PC-3 (cell line): ENCODE results near the gene TREH. TPM values are rescaled to one million over a fixed set of nuclear protein-coding genes. Genes with fewer than 3 reads are reported as not detected.

Experiments used
- ATAC-seq: fragments of 200-7000 bp; cut with Tn5 transposase; 2 replicates; pipeline ENCODE4 v1.9.1; 2020; ENCODE audit warnings: mild to moderate bottlenecking, moderate library complexity
- BruUV-seq: library from RNA; stranded (reverse); fragments of 400-500 nt; replicated peaks from 2 replicates; lab custom pipeline; 2021; lab: Mats Ljungman, UMichigan
- CTCF ChIA-PET: fragments of 300-600 bp; sonication (Branson Sonifier 250); formaldehyde crosslinking; loops from one replicate; lab custom pipeline; 2022; ENCODE audit warnings: antibody characterized with exemption; lab: Charles Lee
- POLR2A ChIA-PET: fragments of 300-600 bp; sonication (Branson Sonifier 250); formaldehyde crosslinking; loops from one replicate; lab custom pipeline; 2022; ENCODE audit warnings: antibody characterized with exemption; ENCODE audit not compliant: unreplicated experiment; lab: Charles Lee
- DNase-seq: peaks from one replicate; pipeline ENCODE4 v3.0.0-alpha.2; 2015
- H2AFZ ChIP-seq: fragments of 300-600 bp; sonication (generic); 2 replicates; pipeline ENCODE4 v1.6.0; 2016; ENCODE audit warnings: antibody characterized with exemption, low read length
- H3F3A ChIP-seq: fragments of 300-600 bp; sonication (generic); one replicate; pipeline ENCODE4 v1.6.0; 2017; ENCODE audit warnings: antibody characterized with exemption, low read length, control low read depth, mild to moderate bottlenecking; ENCODE audit not compliant: unreplicated experiment
- H3K27ac ChIP-seq: fragments of 300-600 bp; sonication (generic); 2 replicates; pipeline ENCODE4 v1.5.1; 2016; ENCODE audit warnings: mild to moderate bottlenecking, low read length
- H3K27me3 ChIP-seq: fragments of 300-600 bp; sonication (generic); 2 replicates; pipeline ENCODE4 v1.6.1; 2016; ENCODE audit warnings: low read length, mixed read lengths
- H3K36me3 ChIP-seq: fragments of 300-600 bp; sonication (generic); 2 replicates; pipeline ENCODE4 v1.6.1; 2016; ENCODE audit warnings: low read depth, mixed run types, low read length, mixed read lengths
- H3K4me1 ChIP-seq: fragments of 300-600 bp; sonication (generic); 2 replicates; pipeline ENCODE4 v1.5.1; 2016; ENCODE audit warnings: low read length; ENCODE audit not compliant: insufficient read depth
- H3K4me2 ChIP-seq: fragments of 300-600 bp; sonication (generic); 2 replicates; pipeline ENCODE4 v1.6.0; 2016; ENCODE audit warnings: low read length
- H3K4me3 ChIP-seq: fragments of 300-600 bp; sonication (generic); 2 replicates; pipeline ENCODE4 v1.5.1; 2016; ENCODE audit warnings: mild to moderate bottlenecking, low read length, mixed read lengths
- H3K79me2 ChIP-seq: fragments of 300-600 bp; sonication (generic); 2 replicates; pipeline ENCODE4 v1.6.1; 2017; ENCODE audit warnings: low read length, mixed read lengths
- H3K9ac ChIP-seq: fragments of 300-600 bp; sonication (generic); 2 replicates; pipeline ENCODE4 v1.6.0; 2016; ENCODE audit warnings: mild to moderate bottlenecking, low read length
- H3K9me2 ChIP-seq: fragments of 300-600 bp; sonication (generic); replicated peaks from 2 replicates; pipeline ENCODE4 v1.6.1; 2016; ENCODE audit warnings: mixed run types, low read length, mixed read lengths
- H3K9me3 ChIP-seq: fragments of 300-600 bp; sonication (generic); 2 replicates; pipeline ENCODE4 v1.6.1; 2016; ENCODE audit warnings: low read length, mixed read lengths
- H4K20me1 ChIP-seq: fragments of 300-600 bp; sonication (generic); 2 replicates; pipeline ENCODE4 v1.6.1; 2016; ENCODE audit warnings: low read length, mixed read lengths
- CTCF ChIP-seq: fragments of 300-600 bp; sonication (generic); conservative IDR thresholded peaks from 2 replicates; pipeline ENCODE4 v1.5.1; 2017; ENCODE audit warnings: antibody characterized with exemption, low read depth, mild to moderate bottlenecking, low read length
- EZH2 ChIP-seq: fragments of 300-600 bp; sonication (generic); IDR thresholded peaks from one replicate; pipeline ENCODE4 v1.6.1; 2017; ENCODE audit warnings: antibody characterized with exemption, mild to moderate bottlenecking, low read length; ENCODE audit not compliant: unreplicated experiment
- EZH2phosphoT487 ChIP-seq: fragments of 300-600 bp; sonication (generic); IDR thresholded peaks from 2 replicates; pipeline ENCODE4 v1.6.1; 2018; ENCODE audit warnings: mild to moderate bottlenecking, antibody characterized with exemption, low read length, borderline replicate concordance
- intact Hi-C: fragments of 100-400 bp; cut with micrococcal nuclease; formaldehyde crosslinking; loops from 2 replicates; pipeline ENCODE4 v1.9.0; 2023
- total RNA-seq: library from RNA; depleted of rRNA; stranded (reverse); fragments of >200 nt; gene quantifications from 2 replicates; pipeline ENCODE4 v1.2.3, GENCODE V29; 2014

The TREH gene
- total RNA-seq, 1 experiment from 2014 or later = not detected

GRCh38 chr11:118661425-118662301, 17.8 kb downstream of the TREH start:
- BruUV-seq = no TSS peak
- H3F3A ChIP-seq = no peaks in the 10 kb centered on the region
- no peaks in the 10 kb centered on the region for H3K27me3 ChIP-seq
- no peak overlapping the region for H2AFZ ChIP-seq
- no peaks in the 10 kb centered on the region for H3K4me1 ChIP-seq
- H4K20me1 ChIP-seq = no peaks in the 10 kb centered on the region
- no peak overlapping the region for H3K4me3 ChIP-seq
- ChIA-PET POLR2A (no interaction called here), CTCF (no interaction called here)
- no peaks in the 10 kb centered on the region for H3K9me2 ChIP-seq
- H3K36me3 ChIP-seq = no peaks in the 10 kb centered on the region
- H3K9me3 ChIP-seq = no peaks in the 10 kb centered on the region
- intact Hi-C loops = no loop called here
- no peak overlapping the region for H3K4me2 ChIP-seq
- H3K79me2 ChIP-seq = no peaks in the 10 kb centered on the region
- DNase-seq (no peak), ATAC-seq (no peak)
- TF ChIP-seq CTCF = no peak
- TF ChIP-seq EZH2 = no peak
- TF ChIP-seq EZH2phosphoT487 = no peak
- H3K27ac ChIP-seq = no peak overlapping the region
- H3K9ac ChIP-seq = no peak overlapping the region

DNA sequence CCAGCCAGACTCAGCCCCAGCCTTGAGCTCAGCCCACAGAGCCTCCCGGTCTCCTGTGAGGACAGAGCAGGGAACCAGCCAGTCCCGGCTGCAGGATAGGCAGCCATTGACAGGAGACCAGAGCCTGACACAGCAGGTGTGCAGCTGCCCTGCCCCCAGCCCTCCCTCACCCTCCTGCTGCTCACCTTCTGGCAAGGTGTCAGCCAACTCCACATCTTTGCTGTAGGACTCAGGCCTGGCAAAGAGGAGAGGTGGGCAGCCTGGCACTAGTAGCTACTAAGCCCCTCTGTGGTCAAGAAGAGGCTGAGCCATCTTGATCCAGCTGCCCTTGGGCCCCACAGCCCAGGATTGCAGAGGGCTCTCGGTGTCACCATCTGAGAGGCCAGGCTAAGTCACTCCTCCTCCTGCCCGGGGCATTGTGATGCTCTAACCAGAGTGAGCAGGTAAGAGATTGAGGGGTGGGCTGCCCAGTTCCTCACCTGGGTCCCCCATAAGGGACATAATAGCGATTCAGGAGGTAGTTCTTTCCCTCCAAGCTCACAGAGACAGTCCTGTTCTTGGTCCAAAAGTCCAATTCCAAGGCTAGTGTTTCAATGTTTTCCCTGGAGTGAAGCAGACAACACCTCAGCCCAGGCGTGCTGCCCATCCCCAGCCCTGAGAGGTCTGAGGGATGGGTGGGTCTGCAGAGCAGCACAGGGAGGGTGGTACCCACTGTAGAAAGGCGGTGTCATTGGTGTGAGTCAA, 18.6 kb downstream of the TREH start:
- POLR2A ChIA-PET = no interaction called here
- no peak overlapping the region for H3K4me2 ChIP-seq
- no peak overlapping the region for H3K4me3 ChIP-seq
- H2AFZ ChIP-seq = no peak overlapping the region
- no peak for TF ChIP-seq EZH2
- TF ChIP-seq CTCF = no peak
- no peak for TF ChIP-seq EZH2phosphoT487
- H3K4me1 ChIP-seq = no peaks in the 10 kb centered on the region
- no TSS peak for BruUV-seq
- H3K36me3 ChIP-seq = no peaks in the 10 kb centered on the region
- no peak for DNase-seq
- ATAC-seq = no peak
- no peaks in the 10 kb centered on the region for H3K9me2 ChIP-seq
- no peaks in the 10 kb centered on the region for H3F3A ChIP-seq
- H4K20me1 ChIP-seq = no peaks in the 10 kb centered on the region
- intact Hi-C loops = no loop called here
- H3K79me2 ChIP-seq = no peaks in the 10 kb centered on the region
- CTCF ChIA-PET = interaction anchor here (0.9 kb wide), 1 partner anchor 54 kb away, joined by 4 read pairs; the partner anchor contains the start of gene PHLDB1
- no peaks in the 10 kb centered on the region for H3K27me3 ChIP-seq
- no peaks in the 10 kb centered on the region for H3K9me3 ChIP-seq
- H3K9ac ChIP-seq = no peak overlapping the region
- no peak overlapping the region for H3K27ac ChIP-seq
